HL-60/S4 treated with retinoic acid at 250 ng/mL for 4 days and 3 days (cell line): ENCODE measurements around the gene AGBL1.

ENCODE experiments used
- in situ Hi-C: fragments of 300-500 bp; cut with MboI; formaldehyde crosslinking; loops from 2 replicates; pipeline ENCODE4 v1.7.0; 2022; ENCODE audit warnings: low sequenced_read_pairs

Gene AGBL1

GRCh38 chr15:86764021-86764420 lies 684.4 kb downstream of the AGBL1 start:
- in situ Hi-C loops: no loop called here

GRCh38 chr15:86765281-86765680 lies 685.6 kb downstream of the AGBL1 start:
- in situ Hi-C loops: no loop called here

GRCh38 chr15:86772369-86773059 lies 692.8 kb downstream of the AGBL1 start:
- in situ Hi-C loops: no loop called here

GRCh38 chr15:86773736-86774135 lies 694.1 kb downstream of the AGBL1 start:
- in situ Hi-C loops: no loop called here

GRCh38 chr15:86776145-86776544 lies 696.5 kb downstream of the AGBL1 start:
- in situ Hi-C loops: no loop called here

- in situ Hi-C loops: no loop called here
Measured at GRCh38 chr15:86796521-86796920, 716.9 kb downstream of the AGBL1 start.

- in situ Hi-C loops: no loop called here
Measured at GRCh38 chr15:86797135-86797534, 717.5 kb downstream of the AGBL1 start.

- in situ Hi-C loops: no loop called here
Measured at GRCh38 chr15:86799226-86799625, 719.6 kb downstream of the AGBL1 start.

- in situ Hi-C loops: no loop called here
Measured at GRCh38 chr15:86802244-86802643, 722.6 kb downstream of the AGBL1 start.

- in situ Hi-C loops: no loop called here
Measured at GRCh38 chr15:86804406-86804805, 724.7 kb downstream of the AGBL1 start.

- in situ Hi-C loops: no loop called here
Measured at GRCh38 chr15:86810329-86810728, 730.7 kb downstream of the AGBL1 start.

- in situ Hi-C loops: no loop called here
Measured at GRCh38 chr15:86813892-86814291, 734.2 kb downstream of the AGBL1 start.

GRCh38 chr15:86829245-86829644 lies 749.6 kb downstream of the AGBL1 start:
- in situ Hi-C loops: no loop called here

- in situ Hi-C loops: no loop called here
Measured at GRCh38 chr15:86830304-86830703, 750.6 kb downstream of the AGBL1 start.

GRCh38 chr15:86833595-86833994 lies 753.9 kb downstream of the AGBL1 start:
- in situ Hi-C loops: no loop called here

GRCh38 chr15:86834115-86834863 lies 754.6 kb downstream of the AGBL1 start:
- in situ Hi-C loops: no loop called here

- in situ Hi-C loops: no loop called here
Measured at GRCh38 chr15:86837294-86838061, 757.8 kb downstream of the AGBL1 start.

GRCh38 chr15:86839502-86839901 lies 759.8 kb downstream of the AGBL1 start:
- in situ Hi-C loops: no loop called here

GRCh38 chr15:86840996-86841395 lies 761.3 kb downstream of the AGBL1 start:
- in situ Hi-C loops: no loop called here

- in situ Hi-C loops: no loop called here
Measured at GRCh38 chr15:86842199-86842598, 762.5 kb downstream of the AGBL1 start.

GRCh38 chr15:86846036-86846435 lies 766.4 kb downstream of the AGBL1 start:
- in situ Hi-C loops: no loop called here

GRCh38 chr15:86849136-86849535 lies 769.5 kb downstream of the AGBL1 start:
- in situ Hi-C loops: no loop called here
